Endothelial cell of umbilical vein (primary cell): ENCODE results near the gene TUFM. TPM values are rescaled to one million over a fixed set of nuclear protein-coding genes. Genes with fewer than 3 reads are reported as not detected.

Experiments
- BruUV-seq: library from RNA; stranded (reverse); fragments of 400-500 nt; replicated peaks from 2 replicates; lab custom pipeline; 2021; lab: Mats Ljungman, UMichigan
- CTCF ChIA-PET: fragments of 300-600, 350-600 bp; sonication (Branson Sonifier 250); formaldehyde crosslinking; loops from one replicate; lab custom pipeline; 2021; ENCODE audit warnings: antibody characterized with exemption, inconsistent platforms; lab: Charles Lee
- POLR2A ChIA-PET: fragments of 300-600, 350-600 bp; sonication (Branson Sonifier 250); formaldehyde crosslinking; loops from one replicate; lab custom pipeline; 2021; ENCODE audit warnings: antibody characterized with exemption, inconsistent platforms; lab: Charles Lee
- DNase-seq: peaks from one replicate; pipeline ENCODE4 v3.0.0-alpha.2; 2011; ENCODE audit warnings: low read depth, low spot score
- FAIRE-seq: peaks from 2 replicates; lab custom pipeline; 2011; peaks lifted over from hg19 to GRCh38; lab: Jason Lieb, UNC
- H2AFZ ChIP-seq: 2 replicates; pipeline ENCODE4 v1.6.0; 2012; ENCODE audit warnings: low read depth, low read length, control low read depth, inconsistent platforms
- H3K27ac ChIP-seq: 2 replicates; pipeline ENCODE4 v1.5.1; 2011; ENCODE audit warnings: low read depth, mild to moderate bottlenecking, control low read depth, low read length, moderate library complexity; ENCODE audit not compliant: insufficient read depth
- H3K27me3 ChIP-seq, 2 experiments: 2 replicates each; pipeline versions ENCODE4 v1.6.0 to v1.6.1; 2011; ENCODE audit warnings: low read length in 2 of 2, mixed read lengths in 1 of 2; ENCODE audit not compliant: control insufficient read depth in 2 of 2, insufficient read depth in 2 of 2
- H3K36me3 ChIP-seq, 2 experiments: 2 replicates in 1 of 2; 3 replicates in 1 of 2; pipeline ENCODE4 v1.5.1; 2011; ENCODE audit warnings: low read length in 2 of 2, mild to moderate bottlenecking in 1 of 2, moderate library complexity in 1 of 2; ENCODE audit not compliant: control insufficient read depth in 2 of 2, insufficient read depth in 2 of 2; ENCODE audit errors: extremely low read depth in 1 of 2
- H3K4me1 ChIP-seq: 3 replicates; pipeline ENCODE4 v1.5.1; 2011; ENCODE audit warnings: mild to moderate bottlenecking, low read length; ENCODE audit not compliant: control insufficient read depth, insufficient read depth; ENCODE audit errors: extremely low read depth
- H3K4me2 ChIP-seq: 2 replicates; pipeline ENCODE4 v1.6.1; 2011; ENCODE audit warnings: low read length, control low read depth, mixed read lengths; ENCODE audit not compliant: insufficient read depth
- H3K4me3 ChIP-seq, 3 experiments: fragments of 200-600 bp in 1 of 3; sonication (generic), shearing (Covaris generic) in 1 of 3; replicated peaks in 1 of 3; 2 replicates each; pipeline ENCODE4 v1.5.1; 2011 to 2016; ENCODE audit warnings: control low read depth in 3 of 3, low read length in 3 of 3, mild to moderate bottlenecking in 2 of 3, inconsistent platforms in 1 of 3, low read depth in 1 of 3, moderate library complexity in 1 of 3; ENCODE audit not compliant: insufficient read depth in 1 of 3
- H3K79me2 ChIP-seq: 2 replicates; pipeline ENCODE4 v1.6.0; 2012; ENCODE audit warnings: low read length, inconsistent platforms; ENCODE audit not compliant: control insufficient read depth, insufficient read depth
- H3K9ac ChIP-seq: replicated peaks from 2 replicates; pipeline ENCODE3; 2011; ENCODE audit warnings: low read length, control low read depth; ENCODE audit not compliant: insufficient read depth; ENCODE audit errors: extremely low read depth
- H3K9me1 ChIP-seq: replicated peaks from 3 replicates; pipeline ENCODE4 v1.6.0; 2011; ENCODE audit warnings: mild to moderate bottlenecking, low read length; ENCODE audit not compliant: control insufficient read depth, insufficient read depth; ENCODE audit errors: extremely low read depth
- H3K9me3 ChIP-seq: replicated peaks from 2 replicates; pipeline ENCODE4 v1.5.1; 2012; ENCODE audit warnings: low read length, inconsistent platforms; ENCODE audit not compliant: control insufficient read depth, insufficient read depth
- H4K20me1 ChIP-seq: replicated peaks from 2 replicates; pipeline ENCODE3; 2011; ENCODE audit warnings: mild to moderate bottlenecking, low read length; ENCODE audit not compliant: control insufficient read depth, insufficient read depth; ENCODE audit errors: extremely low read depth
- EZH2 ChIP-seq: IDR thresholded peaks from 2 replicates; pipeline ENCODE4 v1.6.1; 2012; ENCODE audit warnings: borderline replicate concordance, low read depth, mild to moderate bottlenecking, moderate library complexity, low read length, inconsistent platforms; ENCODE audit not compliant: severe bottlenecking
- FOS ChIP-seq: IDR thresholded peaks from 2 replicates; pipeline ENCODE4 v1.6.1; 2011; ENCODE audit warnings: mild to moderate bottlenecking, low read length, moderate library complexity, borderline replicate concordance; ENCODE audit not compliant: insufficient read depth
- GATA2 ChIP-seq: IDR thresholded peaks from 2 replicates; pipeline ENCODE4 v1.7.0; 2011; ENCODE audit warnings: low read depth, mild to moderate bottlenecking, moderate library complexity, mixed read lengths, low read length; ENCODE audit not compliant: insufficient read length, insufficient read depth
- JUN ChIP-seq: IDR thresholded peaks from 2 replicates; pipeline ENCODE4 v1.6.1; 2011; ENCODE audit warnings: borderline replicate concordance, low read depth; ENCODE audit not compliant: insufficient read length, insufficient read depth
- MYC ChIP-seq: IDR thresholded peaks from one replicate; pipeline ENCODE4 v1.6.1; 2011; ENCODE audit warnings: mild to moderate bottlenecking, low read depth, low read length
- POLR2A ChIP-seq: IDR thresholded peaks from 2 replicates; pipeline ENCODE4 v1.6.1; 2012; ENCODE audit warnings: low read depth, mild to moderate bottlenecking, control low read depth, low read length
- POLR2AphosphoS5 ChIP-seq: IDR thresholded peaks from 2 replicates; pipeline ENCODE4 v1.6.1; 2012; ENCODE audit warnings: low read depth, mild to moderate bottlenecking, control low read depth, low read length, moderate library complexity; ENCODE audit not compliant: insufficient read depth
- dilution Hi-C: fragments of 300-500 bp; cut with MboI; formaldehyde crosslinking; loops from one replicate; pipeline ENCODE4 v1.15.0; 2019; ENCODE audit warnings: low sequenced_read_pairs; ENCODE audit not compliant: extremely low pct_ligation_motif_present
- intact Hi-C: fragments of 100-400 bp; cut with micrococcal nuclease; formaldehyde crosslinking; loops from one replicate; pipeline ENCODE4 v1.10.0; 2022
- polyA plus RNA-seq, 4 experiments: library from polyadenylated mRNA; depleted of rRNA in 3 of 4; stranded (reverse) in 3 of 4; unstranded in 1 of 4; fragments of >200 nt; gene quantifications; 2 replicates each; pipeline versions ENCODE4 v1.2.1 to v1.2.3, GENCODE V29; 2011 to 2012; ENCODE audit warnings: missing spikeins in 1 of 4
- total RNA-seq: library from RNA; stranded (reverse); gene quantifications from 2 replicates; pipeline ENCODE4 v1.2.3, GENCODE V29; 2021
- TF ChIP-seq, protein P1 (sequence below), 2 donors: IDR thresholded peaks; 1 replicate in 1 of 2; 2 replicates in 1 of 2; pipeline ENCODE4 v1.5.1; 2011; ENCODE audit warnings: low read length in 2 of 2, mild to moderate bottlenecking in 2 of 2, moderate library complexity in 2 of 2, control low read depth in 1 of 2, inconsistent platforms in 1 of 2, low read depth in 1 of 2; ENCODE audit not compliant: insufficient read depth in 1 of 2; ENCODE audit errors: extremely low read depth in 1 of 2
- TF ChIP-seq, protein P2 (sequence below): IDR thresholded peaks from 2 replicates; pipeline ENCODE4 v1.6.1; 2011; ENCODE audit not compliant: insufficient read depth, insufficient read length

The TUFM gene
- total and polyA plus RNA-seq, 2 donors (not counting 3 experiments of a cell fraction or from before 2014, with no cell fraction given), result 186 to 227 TPM

DNA sequence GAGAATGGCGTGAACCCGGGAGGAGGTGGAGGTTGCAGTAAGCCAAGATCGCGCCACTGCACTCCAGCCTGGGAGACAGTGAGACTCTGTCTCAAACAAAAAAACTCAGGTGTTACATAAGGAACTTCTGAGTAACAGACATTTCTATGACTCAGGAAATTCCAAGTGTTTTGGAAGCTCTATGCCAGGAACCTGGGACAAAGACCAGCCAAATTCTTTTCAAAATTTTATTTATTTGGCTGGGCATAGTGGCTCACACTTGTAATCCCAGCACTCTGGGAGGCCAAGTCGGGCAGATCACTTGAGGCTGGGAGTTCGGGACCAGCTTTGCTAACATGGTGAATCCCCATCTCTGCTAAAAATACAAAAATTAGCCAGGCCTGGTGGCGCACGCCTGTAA is 12.3 kb upstream of the TUFM start:
- H3K27ac ChIP-seq, result no peak overlapping the region
- no peak overlapping the region for H3K4me3 ChIP-seq
- H3K9me3 ChIP-seq, result no peaks in the 10 kb centered on the region
- POLR2A ChIA-PET, result no interaction called here
- intact Hi-C loops (no loop called here), dilution Hi-C loops (no loop called here)
- H4K20me1 ChIP-seq, result no peaks in the 10 kb centered on the region
- DNase-seq (no peak), FAIRE-seq (no peak)
- no peaks in the 10 kb centered on the region for H3K36me3 ChIP-seq
- BruUV-seq, result no TSS peak
- TF ChIP-seq POLR2AphosphoS5 (no peak), FOS (no peak), POLR2A (no peak), GATA2 (no peak), MYC (no peak), JUN (no peak), EZH2 (no peak)
- TF ChIP-seq, protein P1, sequence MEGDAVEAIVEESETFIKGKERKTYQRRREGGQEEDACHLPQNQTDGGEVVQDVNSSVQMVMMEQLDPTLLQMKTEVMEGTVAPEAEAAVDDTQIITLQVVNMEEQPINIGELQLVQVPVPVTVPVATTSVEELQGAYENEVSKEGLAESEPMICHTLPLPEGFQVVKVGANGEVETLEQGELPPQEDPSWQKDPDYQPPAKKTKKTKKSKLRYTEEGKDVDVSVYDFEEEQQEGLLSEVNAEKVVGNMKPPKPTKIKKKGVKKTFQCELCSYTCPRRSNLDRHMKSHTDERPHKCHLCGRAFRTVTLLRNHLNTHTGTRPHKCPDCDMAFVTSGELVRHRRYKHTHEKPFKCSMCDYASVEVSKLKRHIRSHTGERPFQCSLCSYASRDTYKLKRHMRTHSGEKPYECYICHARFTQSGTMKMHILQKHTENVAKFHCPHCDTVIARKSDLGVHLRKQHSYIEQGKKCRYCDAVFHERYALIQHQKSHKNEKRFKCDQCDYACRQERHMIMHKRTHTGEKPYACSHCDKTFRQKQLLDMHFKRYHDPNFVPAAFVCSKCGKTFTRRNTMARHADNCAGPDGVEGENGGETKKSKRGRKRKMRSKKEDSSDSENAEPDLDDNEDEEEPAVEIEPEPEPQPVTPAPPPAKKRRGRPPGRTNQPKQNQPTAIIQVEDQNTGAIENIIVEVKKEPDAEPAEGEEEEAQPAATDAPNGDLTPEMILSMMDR (IDR thresholded peaks at IDR 0.05; ENCODE audit: extremely low read depth in 1 of 2, insufficient read depth in 1 of 2, low read depth in 1 of 2, low read length in 2 of 2), result no peak
- TF ChIP-seq, protein P2, sequence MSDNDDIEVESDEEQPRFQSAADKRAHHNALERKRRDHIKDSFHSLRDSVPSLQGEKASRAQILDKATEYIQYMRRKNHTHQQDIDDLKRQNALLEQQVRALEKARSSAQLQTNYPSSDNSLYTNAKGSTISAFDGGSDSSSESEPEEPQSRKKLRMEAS, result no peak
- CTCF ChIA-PET, result no interaction called here
- H3K27me3 ChIP-seq, result no peaks in the 10 kb centered on the region
- H3K4me1 ChIP-seq, result no peaks in the 10 kb centered on the region
- no peaks in the 10 kb centered on the region for H3K9me1 ChIP-seq
- no peak overlapping the region for H2AFZ ChIP-seq
- H3K4me2 ChIP-seq, result no peak overlapping the region
- H3K9ac ChIP-seq, result no peak overlapping the region
- H3K79me2 ChIP-seq, result peaks cover 8% of the 10 kb centered on the region
